HL-60 (cell line): ENCODE results near the gene MMP19.

Source experiments
- DNase-seq, 2 experiments: peaks; one replicate each; pipeline ENCODE4 v3.0.0-alpha.2; 2010 to 2020; ENCODE audit warnings: low read depth in 1 of 2, low spot score in 1 of 2
- H3K27ac ChIP-seq: fragments of 250-450 bp; sonication (Bioruptor Pico); replicated peaks from 2 replicates; pipeline ENCODE4 v1.5.1; 2020; ENCODE audit warnings: mild to moderate bottlenecking, moderate library complexity
- H3K27me3 ChIP-seq: fragments of 250-450 bp; sonication (Bioruptor Pico); 2 replicates; pipeline ENCODE4 v1.5.1; 2021; ENCODE audit warnings: mild to moderate bottlenecking, moderate library complexity; ENCODE audit not compliant: insufficient read depth, poor library complexity, severe bottlenecking
- H3K4me3 ChIP-seq: replicated peaks from 2 replicates; pipeline ENCODE4 v1.5.1; 2011; ENCODE audit warnings: mild to moderate bottlenecking, control low read depth, low read length; ENCODE audit not compliant: insufficient read depth
- CTCF ChIP-seq: IDR thresholded peaks from one replicate; pipeline ENCODE4 v1.5.1; 2011; ENCODE audit warnings: low read length, control low read depth, inconsistent platforms; ENCODE audit not compliant: insufficient read depth
- GABPA ChIP-seq: IDR thresholded peaks from 2 replicates; pipeline ENCODE4 v1.6.1; 2012; ENCODE audit warnings: low read depth
- POLR2AphosphoS5 ChIP-seq: IDR thresholded peaks from 2 replicates; pipeline ENCODE4 v1.6.1; 2012; ENCODE audit warnings: low read depth
- REST ChIP-seq: IDR thresholded peaks from 2 replicates; pipeline ENCODE4 v1.6.1; 2012; ENCODE audit warnings: low read depth; ENCODE audit not compliant: insufficient replicate concordance
- SPI1 ChIP-seq: IDR thresholded peaks from 2 replicates; pipeline ENCODE4 v1.6.1; 2012; ENCODE audit warnings: low read depth, mild to moderate bottlenecking, borderline replicate concordance

The MMP19 gene

GRCh38 chr12:55827806-55828205 lies 14.9 kb downstream of the MMP19 start:
- DNase-seq: no peak
- TF ChIP-seq GABPA (no peak), REST (no peak), POLR2AphosphoS5 (no peak; the same call in 1 of the 2 replicates), SPI1 (no peak), CTCF (no peak)
- H3K27me3 ChIP-seq: no peaks in the 10 kb centered on the region
- no peak overlapping the region for H3K27ac ChIP-seq
- H3K4me3 ChIP-seq: no peak overlapping the region; the same call in 1 of the 2 replicates

- no peaks in the 10 kb centered on the region for H3K27me3 ChIP-seq
- no peak overlapping the region for H3K27ac ChIP-seq
- no peak overlapping the region for H3K4me3 ChIP-seq
- DNase-seq: no peak
- TF ChIP-seq SPI1: no peak
- TF ChIP-seq POLR2AphosphoS5: no peak
Observed at GRCh38 chr12:55824726-55825125, 18.0 kb downstream of the MMP19 start.

GRCh38 chr12:55823419-55823818 lies 19.3 kb downstream of the MMP19 start:
- TF ChIP-seq GABPA (no peak), SPI1 (no peak), CTCF (no peak), REST (no peak), POLR2AphosphoS5 (no peak)
- Histone ChIP-seq H3K27me3 (no peaks in the 10 kb centered on the region), H3K27ac (no peak overlapping the region), H3K4me3 (no peak overlapping the region)
- DNase-seq: no peak

- Histone ChIP-seq H3K27ac (no peak overlapping the region), H3K4me3 (no peak overlapping the region), H3K27me3 (no peaks in the 10 kb centered on the region)
- no peak for TF ChIP-seq SPI1
- TF ChIP-seq GABPA: no peak
- TF ChIP-seq CTCF: no peak
- no peak for TF ChIP-seq REST
- no peak for TF ChIP-seq POLR2AphosphoS5
- DNase-seq: no peak
Observed at GRCh38 chr12:55822228-55822627, 20.5 kb downstream of the MMP19 start.
